Left lung (tissue), 10 donors: ENCODE data around the gene KIF2A. TPM values are rescaled to one million over a fixed set of nuclear protein-coding genes. Genes with fewer than 3 reads are reported as not detected.

Experiments
- ATAC-seq: fragments of 200-7000 bp; cut with Tn5 transposase; one replicate; pipeline ENCODE4 v1.9.1; 2020; ENCODE audit warnings: moderate library complexity
- DNase-seq, 4 donors: peaks; one replicate each; pipeline ENCODE4 v3.0.0-alpha.2; 2013 to 2020
- H3K27ac ChIP-seq, 2 donors: fragments of 200-600 bp; sonication (generic) in 1 of 2; one replicate each; pipeline versions ENCODE4 v1.5.0 to v1.8.0; 2020 to 2021
- H3K27me3 ChIP-seq, 2 donors: fragments of 200-600 bp; sonication (generic) in 1 of 2; one replicate each; pipeline versions ENCODE4 v1.5.0 to v1.8.0; 2020 to 2021
- H3K36me3 ChIP-seq, 2 donors: fragments of 200-600 bp; sonication (generic) in 1 of 2; one replicate each; pipeline versions ENCODE4 v1.5.0 to v1.8.0; 2020 to 2021
- H3K4me1 ChIP-seq, 2 donors: fragments of 200-600 bp; one replicate each; pipeline ENCODE4 v1.8.0; 2021
- H3K4me3 ChIP-seq, 2 donors: fragments of 200-600 bp; sonication (generic) in 1 of 2; one replicate each; pipeline versions ENCODE4 v1.5.0 to v1.8.0; 2020 to 2021; ENCODE audit warnings: mild to moderate bottlenecking in 1 of 2
- H3K9me3 ChIP-seq, 2 donors: fragments of 200-600 bp; sonication (generic) in 1 of 2; one replicate each; pipeline versions ENCODE4 v1.5.0 to v1.8.0; 2020 to 2021
- CTCF ChIP-seq, 2 donors: fragments of 200-600 bp; sonication (generic) in 1 of 2; IDR thresholded peaks; one replicate each; pipeline versions ENCODE4 v1.5.0 to v1.8.0; 2021; ENCODE audit warnings: antibody characterized with exemption in 2 of 2
- intact Hi-C, 2 donors: fragments of 100-400 bp; cut with DNase I; formaldehyde crosslinking; loops; one replicate each; pipeline versions ENCODE4 v1.11.2 to v1.14.2; 2022
- polyA plus RNA-seq, 6 donors: library from polyadenylated mRNA; unstranded; fragments of 120-200 nt; gene quantifications; one replicate each; pipeline ENCODE4 v1.2.1, GENCODE V29; 2013; ENCODE audit not compliant: insufficient read length in 6 of 6
- total RNA-seq, 2 donors: library from RNA; stranded (reverse); fragmentation: NEBNext Ultra II Directional; extraction: Animal tissue kit (Norgen Biotek cat#: 25700); gene quantifications; one replicate each; pipeline ENCODE4 v1.2.1, GENCODE V29; 2021
- donor health status: DM: no; HTN: yes; CAD: no.
- donor health status: DM: no; HTN: no; CAD: no.

KIF2A gene
- total and polyA plus RNA-seq, 8 donors, result 26.3 to 48.3 (median 43.0) TPM

DNA sequence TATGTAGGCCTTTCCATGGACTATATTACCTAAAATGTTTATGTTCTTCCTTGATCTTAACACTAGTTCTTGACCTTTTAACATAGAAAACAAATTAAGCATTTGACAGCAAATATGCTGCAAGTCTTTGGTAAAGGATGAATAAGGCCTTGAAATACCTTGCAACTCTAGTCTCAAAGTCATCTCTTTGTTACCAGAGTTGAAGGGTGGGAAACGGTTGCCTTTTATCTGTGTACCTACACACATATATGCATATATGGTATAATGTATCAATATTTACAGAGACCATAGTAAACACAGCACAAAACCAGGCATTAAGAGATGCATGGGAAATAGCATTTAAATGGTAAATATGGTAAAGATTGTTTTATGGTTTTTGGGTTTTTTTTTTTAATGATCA, 16.5 kb downstream of the KIF2A start:
- H3K36me3 ChIP-seq, result no peaks in the 10 kb centered on the region
- H3K9me3 ChIP-seq, result no peaks in the 10 kb centered on the region
- no peak for ATAC-seq
- H3K4me1 ChIP-seq, result peaks cover 0 to 15% of the 10 kb centered on the region in 2 donors
- intact Hi-C loops, result no loop called here
- no peak overlapping the region for H3K4me3 ChIP-seq
- no peak overlapping the region for H3K27ac ChIP-seq
- DNase-seq, result no peak
- no peak for TF ChIP-seq CTCF (IDR thresholded peaks at IDR 0.05)
- H3K27me3 ChIP-seq, result no peaks in the 10 kb centered on the region

DNA sequence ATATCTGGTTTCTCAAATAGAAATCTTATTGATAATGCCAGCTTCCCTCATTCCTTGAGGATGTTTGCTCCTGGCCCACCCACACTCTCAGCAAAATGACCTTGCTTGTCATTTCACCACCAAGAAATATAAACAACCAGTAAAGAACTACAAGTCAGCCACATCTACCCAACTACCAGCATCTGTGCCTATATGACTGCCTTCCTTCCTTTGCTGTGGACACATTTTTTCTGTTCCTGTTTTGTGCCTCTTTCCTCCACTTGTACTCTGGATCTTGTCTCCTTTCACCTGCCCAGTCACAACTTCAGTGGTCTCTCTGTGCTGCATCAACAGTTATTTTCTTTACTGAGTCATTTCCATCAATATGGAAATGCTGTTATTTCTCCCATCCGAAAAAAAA, 20.3 kb downstream of the KIF2A start:
- Histone ChIP-seq H3K27me3 (no peaks in the 10 kb centered on the region), H3K4me1 (no peaks in the 10 kb centered on the region), H3K27ac (no peak overlapping the region), H3K36me3 (no peaks in the 10 kb centered on the region), H3K9me3 (no peaks in the 10 kb centered on the region), H3K4me3 (no peak overlapping the region)
- DNase-seq, result no peak
- TF ChIP-seq CTCF (IDR thresholded peaks at IDR 0.05), result no peak
- no peak for ATAC-seq
- intact Hi-C loops, result no loop called here

GRCh38 chr5:62326702-62327101, 20.7 kb downstream of the KIF2A start:
- DNase-seq, result no peak
- no peaks in the 10 kb centered on the region for H3K9me3 ChIP-seq
- H3K4me3 ChIP-seq, result no peak overlapping the region
- intact Hi-C loops, result no loop called here
- H3K27me3 ChIP-seq, result no peaks in the 10 kb centered on the region
- no peak for TF ChIP-seq CTCF (IDR thresholded peaks at IDR 0.05)
- no peak for ATAC-seq
- no peak overlapping the region for H3K27ac ChIP-seq
- H3K36me3 ChIP-seq, result no peaks in the 10 kb centered on the region
- peaks cover 0 to under 1% of the 10 kb centered on the region in 2 donors for H3K4me1 ChIP-seq

DNA sequence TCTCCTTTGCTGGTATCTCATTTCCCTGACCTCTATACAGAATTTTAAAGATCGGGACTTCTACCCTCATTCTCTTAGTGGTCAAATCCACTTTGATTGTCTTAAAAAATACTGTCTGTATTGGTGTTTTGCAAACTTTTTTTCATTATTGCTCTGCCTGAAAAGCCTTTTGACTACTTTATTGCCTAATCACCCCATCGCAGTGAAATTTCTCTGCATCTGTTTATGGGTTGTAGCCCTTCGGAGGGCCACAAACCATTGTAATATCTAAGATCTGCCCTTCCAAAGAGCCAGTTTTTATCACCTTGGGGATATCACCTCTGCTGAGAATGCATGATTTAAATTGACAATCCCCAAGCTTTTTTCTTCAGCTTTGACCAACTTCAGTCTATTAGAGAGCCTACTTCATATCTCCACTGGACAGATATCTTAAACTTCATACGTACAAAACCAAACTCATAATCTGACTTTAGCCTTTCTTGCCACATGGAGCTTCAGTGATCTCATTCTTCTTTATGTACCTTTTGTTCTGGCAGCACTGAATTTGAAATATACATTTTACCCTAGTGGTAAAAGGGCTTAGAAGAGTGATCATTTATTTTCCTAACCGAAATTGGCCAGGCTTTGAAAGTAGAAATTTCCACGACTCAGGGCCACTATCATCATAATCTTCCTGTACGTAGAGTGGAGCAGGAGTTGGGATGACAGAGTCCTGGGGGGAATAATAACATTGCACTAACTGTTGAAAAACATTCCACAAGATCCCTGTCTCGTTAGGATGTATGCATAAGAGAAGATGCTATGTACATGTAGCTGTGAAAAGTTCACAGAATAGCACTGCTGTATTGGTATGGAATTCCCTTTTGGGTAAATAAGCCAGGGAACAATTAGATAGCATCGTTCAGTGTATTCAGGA, 21.4 kb downstream of the KIF2A start:
- Histone ChIP-seq H3K4me1 (peaks cover 0 to 3% of the 10 kb centered on the region in 2 donors), H3K9me3 (no peaks in the 10 kb centered on the region), H3K4me3 (no peak overlapping the region), H3K27me3 (no peaks in the 10 kb centered on the region), H3K27ac (no peak overlapping the region), H3K36me3 (no peaks in the 10 kb centered on the region)
- intact Hi-C loops, result no loop called here
- ATAC-seq (no peak), DNase-seq (no peak)
- TF ChIP-seq CTCF (IDR thresholded peaks at IDR 0.05), result no peak

DNA sequence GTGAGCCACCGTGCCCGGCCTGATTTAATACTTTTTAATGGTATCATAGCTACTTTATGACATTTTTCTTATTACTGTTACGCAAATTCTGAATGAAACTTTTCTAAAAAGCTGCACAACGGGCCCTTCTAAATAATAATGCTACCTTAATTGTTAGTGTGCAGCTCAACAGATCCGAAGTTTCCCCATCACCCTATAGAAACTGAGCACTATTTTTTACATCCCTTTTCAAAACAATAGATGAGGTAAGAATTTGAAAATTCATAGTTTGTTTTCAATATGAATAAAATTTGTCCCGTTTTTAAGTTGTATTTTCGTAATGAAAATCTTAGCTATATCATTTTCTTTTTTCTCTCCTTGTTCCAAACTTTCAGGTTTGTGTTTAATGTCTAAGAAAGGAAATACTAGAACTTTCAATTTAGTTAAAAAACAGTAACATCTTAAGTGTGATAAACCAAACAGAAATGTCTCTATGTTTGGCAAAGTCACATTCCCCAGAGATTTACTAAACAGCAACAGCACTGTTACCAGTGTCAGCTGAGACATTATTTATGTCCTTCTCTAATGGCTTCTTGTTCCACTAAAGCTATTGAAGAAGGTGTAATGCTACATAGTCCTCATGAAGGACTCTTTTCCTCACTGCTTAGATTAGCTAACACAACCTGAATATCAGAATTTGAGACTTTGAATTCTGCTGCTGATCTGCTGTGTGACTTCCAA, 22.9 kb downstream of the KIF2A start:
- no peaks in the 10 kb centered on the region for H3K9me3 ChIP-seq
- intact Hi-C loops, result no loop called here
- peaks cover 0 to 3% of the 10 kb centered on the region in 2 donors for H3K4me1 ChIP-seq
- DNase-seq (no peak), ATAC-seq (no peak)
- H3K27me3 ChIP-seq, result no peaks in the 10 kb centered on the region
- no peak overlapping the region for H3K4me3 ChIP-seq
- H3K27ac ChIP-seq, result no peak overlapping the region
- TF ChIP-seq CTCF (IDR thresholded peaks at IDR 0.05), result no peak
- no peaks in the 10 kb centered on the region for H3K36me3 ChIP-seq
